SIG-M5 (cell line): ENCODE results near the gene AANAT.

Source experiments
- DNase-seq: peaks from one replicate; lab custom pipeline; 2025; lab: John Stamatoyannopoulos, UW

The AANAT gene

GRCh38 chr17:76467366-76467765, at the start of gene AANAT:
Gene AANAT, plus strand, starts transcription at chr17:76467603. Its CDS starts 1,144 bp downstream, at chr17:76468747.
- no peak for DNase-seq

DNA sequence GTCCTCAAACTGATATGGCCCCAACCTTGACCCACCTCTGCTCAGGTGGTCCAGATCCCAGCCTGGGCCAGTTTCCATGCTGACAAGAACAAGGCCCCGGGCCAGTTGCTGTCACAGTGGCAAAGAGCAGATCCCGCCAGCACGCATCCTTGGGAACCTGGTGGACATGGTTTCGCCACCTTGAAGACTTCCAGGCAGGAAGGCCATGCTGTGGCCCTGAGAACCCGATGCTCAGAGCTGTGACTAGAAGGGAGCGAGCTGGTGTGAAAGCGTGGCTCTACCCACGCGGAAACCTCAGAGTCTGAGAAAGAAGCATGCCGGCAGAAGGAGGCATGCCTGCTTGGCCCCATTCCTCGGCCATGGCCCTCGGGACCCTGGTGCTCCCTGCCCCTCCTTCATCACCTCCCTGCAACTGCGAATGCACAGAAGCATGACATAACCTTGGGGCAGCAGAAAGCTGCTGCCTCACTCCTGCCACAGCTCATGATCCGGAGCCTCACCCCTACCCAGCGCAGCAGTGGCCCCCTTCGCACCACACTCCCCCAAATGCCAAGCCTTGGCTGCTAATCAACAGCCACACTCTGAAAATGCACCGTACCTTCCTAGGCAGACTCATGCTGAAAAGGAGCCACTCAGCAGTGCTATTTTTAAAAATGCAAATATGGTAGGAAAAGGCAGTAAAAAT, 47.7 kb upstream of the AANAT start:
- DNase-seq: no peak

GRCh38 chr17:76420356-76421043, 46.9 kb upstream of the AANAT start:
- no peak for DNase-seq

GRCh38 chr17:76421044-76421407, 46.4 kb upstream of the AANAT start:
- no peak for DNase-seq

GRCh38 chr17:76422406-76422805, 45.0 kb upstream of the AANAT start:
- no peak for DNase-seq

- DNase-seq: no peak
Measured at GRCh38 chr17:76422860-76423259, 44.5 kb upstream of the AANAT start.

DNA sequence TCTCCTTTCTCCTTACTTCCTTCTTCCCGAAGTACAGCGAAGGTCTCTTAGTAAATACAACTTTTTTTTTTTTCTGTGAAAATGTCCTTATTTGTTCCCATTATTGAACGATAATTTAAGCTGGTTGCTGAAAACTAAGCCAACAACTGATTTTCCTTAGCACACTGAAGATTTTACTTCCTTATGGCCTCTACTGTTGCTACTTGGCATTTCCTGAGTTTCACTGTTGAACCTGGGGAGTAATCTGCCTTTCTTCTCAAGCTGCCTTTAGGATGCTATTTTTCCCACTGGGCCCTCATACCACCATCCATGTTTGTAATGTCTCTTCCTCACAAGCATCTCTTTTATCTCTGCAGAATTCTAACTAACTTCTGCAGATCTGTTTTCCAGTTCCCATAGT, 40.5 kb upstream of the AANAT start:
- DNase-seq: no peak

DNA sequence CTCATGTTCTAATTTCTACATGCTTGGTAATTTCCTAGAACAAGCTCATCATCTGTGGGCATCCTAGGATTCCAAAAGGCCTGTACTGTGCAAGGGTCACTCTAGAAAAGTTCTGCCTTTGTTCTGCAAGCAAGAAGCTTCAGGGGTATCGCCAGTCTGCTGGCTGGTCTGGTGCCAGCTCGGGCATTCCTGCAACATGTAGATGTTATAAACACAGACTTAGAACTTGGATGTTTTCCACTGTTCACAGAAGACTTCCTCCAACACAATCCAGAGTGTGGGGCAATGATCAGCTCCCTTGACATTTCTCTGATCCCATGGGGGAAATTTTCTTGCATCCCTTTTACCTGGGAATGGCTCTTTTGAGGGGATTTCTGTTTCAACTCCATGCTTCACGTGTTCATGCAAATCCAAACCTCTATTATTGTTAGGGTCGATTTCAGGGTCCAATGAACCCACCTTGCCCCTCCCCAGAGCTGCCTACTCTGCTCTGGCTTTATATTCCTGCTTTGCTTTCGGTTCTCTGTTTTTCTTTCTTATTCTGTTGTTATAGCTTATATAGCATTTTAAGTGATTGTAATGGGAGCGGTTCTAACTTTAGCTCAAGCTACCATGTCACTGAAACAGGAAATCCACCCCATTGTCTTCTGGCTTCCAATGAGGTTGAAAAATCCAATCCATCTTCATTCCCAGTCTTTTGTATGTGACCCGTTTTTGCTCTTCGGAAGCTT, 39.7 kb upstream of the AANAT start:
- DNase-seq: no peak

- no peak for DNase-seq
Measured at GRCh38 chr17:76428511-76428910, 38.9 kb upstream of the AANAT start.

- no peak for DNase-seq
Measured at GRCh38 chr17:76431509-76431908, 35.9 kb upstream of the AANAT start.

- DNase-seq: no peak
Measured at GRCh38 chr17:76432004-76432403, 35.4 kb upstream of the AANAT start.

DNA sequence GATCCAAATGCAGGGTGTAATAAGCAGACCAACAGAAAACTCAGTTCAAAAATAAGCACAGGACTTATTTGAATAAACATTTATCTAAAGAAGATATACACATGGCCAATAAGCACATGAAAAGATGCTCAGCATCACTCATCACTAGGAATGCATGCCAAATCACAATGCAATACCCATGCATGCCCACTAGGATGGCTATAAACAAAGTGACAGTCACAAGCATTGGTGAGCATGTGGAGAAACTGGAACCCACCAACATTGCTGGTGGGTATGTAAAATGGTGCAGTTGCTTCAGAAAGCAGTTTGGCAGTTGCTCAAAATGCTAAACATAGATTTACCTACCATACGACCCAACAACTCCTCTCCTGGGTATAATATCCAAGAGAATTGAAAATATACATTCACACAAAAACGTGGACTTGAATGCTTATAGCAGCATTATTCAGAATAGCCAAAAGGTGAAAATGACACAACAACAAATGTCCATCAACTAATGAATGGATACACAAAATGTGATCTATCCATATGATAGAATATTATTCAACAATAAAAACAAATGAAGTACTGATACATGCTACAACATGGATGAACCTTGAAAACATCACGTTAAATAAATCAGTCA, 34.6 kb upstream of the AANAT start:
- no peak for DNase-seq

- DNase-seq: no peak
Measured at GRCh38 chr17:76433693-76434092, 33.7 kb upstream of the AANAT start.

- DNase-seq: no peak
Measured at GRCh38 chr17:76434870-76435269, 32.5 kb upstream of the AANAT start.

GRCh38 chr17:76435751-76436150, 31.7 kb upstream of the AANAT start:
- DNase-seq: no peak

DNA sequence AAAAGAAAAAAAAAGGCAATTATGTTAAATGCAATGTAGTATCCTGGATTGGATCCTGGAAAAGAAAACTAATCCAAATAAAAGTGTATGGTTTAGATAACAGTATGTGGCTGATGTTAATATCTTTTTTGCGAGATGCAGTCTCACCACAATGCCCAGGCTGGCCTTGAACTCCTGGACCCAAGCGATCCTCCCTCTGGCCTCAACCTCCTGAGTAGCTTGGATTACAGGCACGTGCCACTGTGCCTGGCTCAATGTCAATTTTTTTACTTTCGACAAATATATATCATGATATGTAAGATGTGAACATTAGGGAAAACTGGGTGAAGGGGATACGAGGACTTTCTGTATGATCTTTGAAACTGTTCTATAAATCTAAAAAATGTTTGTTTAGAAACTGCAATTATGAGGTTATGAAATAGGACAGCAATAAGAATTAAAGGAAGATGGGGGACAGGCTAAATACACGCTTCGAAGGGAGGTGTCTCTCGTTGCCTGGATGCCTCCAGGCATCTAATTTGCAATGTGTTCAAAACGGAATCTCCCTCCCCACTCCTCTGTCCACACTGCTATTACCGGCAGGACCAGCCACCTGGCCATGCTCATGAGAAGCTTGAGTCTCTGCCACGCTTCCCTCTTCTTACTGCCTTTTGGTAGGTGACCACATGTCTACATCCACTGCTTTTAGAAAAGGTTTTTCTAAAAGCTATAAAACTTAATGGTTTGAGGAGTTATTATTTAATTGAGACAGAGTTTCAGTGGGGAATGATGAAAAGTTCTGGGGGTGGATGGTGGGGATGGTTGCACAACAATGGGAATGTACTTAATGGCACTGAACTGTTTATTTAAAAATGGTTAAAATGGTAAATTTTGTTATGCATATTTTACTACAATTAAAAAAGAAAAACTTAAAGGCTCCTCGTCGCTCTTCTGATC, 29.7 kb upstream of the AANAT start:
- no peak for DNase-seq

DNA sequence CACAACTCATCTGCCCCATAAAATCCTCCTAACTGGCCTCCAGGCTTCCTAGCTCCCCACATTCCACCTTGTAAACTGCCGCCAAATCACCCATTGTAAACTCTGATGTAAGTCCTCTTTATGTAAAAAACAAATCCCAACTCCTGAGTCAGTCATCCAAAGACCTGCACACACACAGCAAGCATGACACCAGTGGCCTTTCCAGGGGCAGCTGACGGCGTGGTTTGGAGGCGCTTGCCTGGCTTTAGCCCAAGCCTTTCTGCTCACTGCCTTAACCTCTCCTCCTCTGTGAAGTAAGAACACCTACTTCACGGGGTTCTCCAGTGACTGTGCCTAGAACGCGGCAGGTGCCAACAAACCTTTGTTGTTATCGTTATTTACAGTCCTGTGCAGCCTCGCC, 28.5 kb upstream of the AANAT start:
- no peak for DNase-seq

DNA sequence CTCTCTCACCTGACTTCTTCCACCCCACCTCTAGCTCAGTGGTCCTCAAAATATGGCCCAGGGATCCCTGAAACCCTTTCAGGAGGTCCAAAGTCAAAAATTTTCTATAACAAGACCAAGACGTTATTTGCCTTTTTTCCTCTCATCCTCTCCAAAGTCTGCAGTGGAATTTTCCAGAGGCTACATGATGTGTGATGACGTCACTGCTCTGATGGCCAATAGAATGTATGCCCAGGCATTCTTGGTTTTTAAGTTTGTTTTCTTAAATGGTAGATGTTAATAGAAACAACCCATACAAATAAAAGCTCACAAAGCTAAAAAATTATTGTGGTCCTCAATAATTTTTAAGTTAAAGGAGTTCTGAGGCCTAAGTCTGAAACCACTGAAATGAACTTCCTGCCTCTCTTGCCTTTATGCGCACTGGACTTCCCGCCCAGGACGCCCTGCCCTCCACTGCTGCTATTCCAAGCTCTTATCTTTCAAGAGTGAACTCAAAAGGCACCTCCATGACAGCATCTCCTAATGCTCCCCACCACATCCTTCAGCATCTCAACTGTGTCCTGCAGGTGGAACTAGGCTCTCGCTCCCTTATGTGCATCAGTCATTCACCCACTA, 28.0 kb upstream of the AANAT start:
- no peak for DNase-seq

DNA sequence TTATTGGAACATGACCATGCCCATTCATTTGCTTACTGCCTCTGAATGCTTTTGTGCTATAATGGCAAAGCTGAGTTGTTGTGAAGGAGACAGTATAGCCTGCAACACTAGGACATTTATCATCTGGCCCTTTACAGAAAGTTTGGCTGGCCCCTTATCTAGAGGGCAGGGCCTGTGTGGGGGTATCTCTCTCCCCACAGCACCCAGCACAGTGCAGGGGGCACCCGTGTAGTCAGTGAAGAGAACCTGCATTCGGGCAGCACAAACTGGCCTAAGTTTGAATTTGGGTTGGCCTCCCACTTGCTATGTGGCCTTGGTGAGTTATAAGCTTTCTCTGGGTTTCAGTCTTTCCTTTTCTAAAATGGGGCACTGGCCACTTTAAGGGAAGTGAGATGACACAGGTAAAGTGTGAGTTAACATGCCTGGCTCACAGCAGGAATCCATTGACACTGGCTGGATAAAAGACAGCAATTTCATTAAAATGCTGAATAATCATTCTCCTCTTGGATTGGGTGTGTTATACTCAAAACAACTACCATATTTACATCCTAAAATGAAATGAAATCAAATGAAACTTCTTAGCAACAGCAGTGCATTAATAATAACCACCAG, 26.5 kb upstream of the AANAT start:
- no peak for DNase-seq

DNA sequence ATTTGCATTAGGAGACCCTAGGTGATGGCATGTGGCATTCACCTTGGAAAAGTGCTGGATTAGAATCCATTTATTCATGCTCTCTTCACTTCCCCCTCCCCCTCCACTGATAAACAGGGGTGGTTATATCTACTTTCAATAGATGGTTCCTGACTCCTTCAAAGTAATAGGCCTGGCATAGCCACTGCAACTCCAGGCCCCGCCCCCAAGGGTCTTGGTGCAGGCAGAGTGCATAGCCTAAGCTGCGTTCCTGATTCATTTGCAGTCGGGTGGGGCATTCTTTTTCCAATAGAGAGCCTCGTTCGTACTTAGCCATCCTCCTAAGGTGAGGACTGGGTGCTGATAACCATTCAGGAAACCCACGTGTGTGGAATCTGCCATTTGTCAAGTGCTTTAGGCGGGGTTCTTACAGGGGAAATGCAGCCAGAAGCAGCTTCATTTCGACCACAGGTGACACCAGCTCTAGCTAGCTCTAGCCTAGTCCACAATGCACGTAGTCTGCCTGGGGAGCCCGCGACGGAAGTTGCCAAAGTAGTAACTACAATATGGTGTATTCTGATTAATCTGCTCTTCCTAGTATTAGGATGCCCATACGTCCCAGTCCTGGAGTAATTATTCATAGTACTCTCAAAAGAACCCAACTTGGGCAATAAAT, 25.6 kb upstream of the AANAT start:
- no peak for DNase-seq
